ENCODE results near the gene CRYL1.

Gene CRYL1

DNA sequence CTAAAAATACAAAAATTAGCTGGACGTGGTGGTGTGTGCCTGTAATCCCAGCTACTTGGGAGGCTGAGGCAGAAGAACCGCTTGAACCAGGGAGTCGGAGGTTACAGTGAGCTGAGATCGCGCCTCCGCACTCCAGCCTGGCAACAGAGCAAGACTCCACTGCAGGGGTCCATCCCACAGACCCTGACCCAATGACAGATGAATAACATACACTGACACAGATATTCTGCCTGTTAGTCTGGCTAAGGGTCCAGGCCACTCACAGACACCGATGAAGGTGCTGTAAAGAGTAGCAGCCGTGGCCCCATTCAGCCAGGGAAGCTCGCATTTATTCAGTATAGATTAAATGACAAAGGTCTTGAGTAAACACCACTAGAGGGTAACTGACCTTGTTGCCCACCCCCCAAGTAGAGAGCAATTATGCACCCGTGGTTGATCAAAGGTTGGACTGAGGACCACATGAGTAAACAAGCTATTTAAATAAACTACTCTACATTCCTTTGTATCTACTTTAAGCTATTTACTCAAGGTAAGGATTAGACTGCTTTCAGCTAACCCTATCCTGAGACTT, 8.5 kb upstream of the CRYL1 start:
- Histone ChIP-seq H3K36me3 (ENCODE audit: low read depth) (no peaks in the 10 kb centered on the region), H3K4me1 (ENCODE audit: insufficient read depth, poor library complexity, severe bottlenecking) (no peaks in the 10 kb centered on the region), H3K27ac (ENCODE audit: poor library complexity, severe bottlenecking) (no peak overlapping the region), H3K27me3 (ENCODE audit: insufficient read depth, poor library complexity, severe bottlenecking) (no peaks in the 10 kb centered on the region), H3K9me3 (ENCODE audit: severe bottlenecking) (no peaks in the 10 kb centered on the region), H3K4me3 (ENCODE audit: severe bottlenecking) (no peak overlapping the region)
- DNase-seq (ENCODE audit: low spot score), result no peak
- TF ChIP-seq, protein P1, sequence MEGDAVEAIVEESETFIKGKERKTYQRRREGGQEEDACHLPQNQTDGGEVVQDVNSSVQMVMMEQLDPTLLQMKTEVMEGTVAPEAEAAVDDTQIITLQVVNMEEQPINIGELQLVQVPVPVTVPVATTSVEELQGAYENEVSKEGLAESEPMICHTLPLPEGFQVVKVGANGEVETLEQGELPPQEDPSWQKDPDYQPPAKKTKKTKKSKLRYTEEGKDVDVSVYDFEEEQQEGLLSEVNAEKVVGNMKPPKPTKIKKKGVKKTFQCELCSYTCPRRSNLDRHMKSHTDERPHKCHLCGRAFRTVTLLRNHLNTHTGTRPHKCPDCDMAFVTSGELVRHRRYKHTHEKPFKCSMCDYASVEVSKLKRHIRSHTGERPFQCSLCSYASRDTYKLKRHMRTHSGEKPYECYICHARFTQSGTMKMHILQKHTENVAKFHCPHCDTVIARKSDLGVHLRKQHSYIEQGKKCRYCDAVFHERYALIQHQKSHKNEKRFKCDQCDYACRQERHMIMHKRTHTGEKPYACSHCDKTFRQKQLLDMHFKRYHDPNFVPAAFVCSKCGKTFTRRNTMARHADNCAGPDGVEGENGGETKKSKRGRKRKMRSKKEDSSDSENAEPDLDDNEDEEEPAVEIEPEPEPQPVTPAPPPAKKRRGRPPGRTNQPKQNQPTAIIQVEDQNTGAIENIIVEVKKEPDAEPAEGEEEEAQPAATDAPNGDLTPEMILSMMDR (IDR thresholded peaks at IDR 0.05; ENCODE audit: poor library complexity, severe bottlenecking), result no peak
- ATAC-seq (ENCODE audit: low read depth), result no peak

DNA sequence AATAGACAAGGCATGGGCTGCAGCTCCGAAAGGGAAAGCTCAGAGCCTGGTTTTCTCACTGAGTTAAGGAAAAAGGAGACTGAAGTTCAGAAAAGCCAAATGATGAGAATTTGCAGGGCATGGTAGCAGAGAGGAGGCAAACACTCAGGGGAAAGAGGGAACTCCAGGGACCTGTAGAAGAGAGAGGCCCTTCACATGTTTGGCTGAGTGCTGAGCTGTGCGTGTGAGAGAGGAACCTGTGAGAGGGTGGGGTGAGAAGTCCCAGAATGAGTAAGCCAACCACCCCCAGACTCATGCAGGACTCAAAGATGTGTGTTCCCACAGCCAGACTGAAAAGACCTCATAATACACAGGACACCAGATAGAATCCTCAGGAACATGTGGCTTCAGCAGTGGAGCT, 2.8 kb upstream of the CRYL1 start:
- TF ChIP-seq, protein P1 (IDR thresholded peaks at IDR 0.05; ENCODE audit: poor library complexity, severe bottlenecking), result no peak
- Histone ChIP-seq H3K27me3 (ENCODE audit: insufficient read depth, poor library complexity, severe bottlenecking) (no peaks in the 10 kb centered on the region), H3K9me3 (ENCODE audit: severe bottlenecking) (no peaks in the 10 kb centered on the region), H3K27ac (ENCODE audit: poor library complexity, severe bottlenecking) (no peak overlapping the region), H3K4me1 (ENCODE audit: insufficient read depth, poor library complexity, severe bottlenecking) (no peaks in the 10 kb centered on the region), H3K36me3 (ENCODE audit: low read depth) (no peaks in the 10 kb centered on the region), H3K4me3 (ENCODE audit: severe bottlenecking) (no peak overlapping the region)
- no peak for ATAC-seq (ENCODE audit: low read depth)
- no peak for DNase-seq (ENCODE audit: low spot score)

DNA sequence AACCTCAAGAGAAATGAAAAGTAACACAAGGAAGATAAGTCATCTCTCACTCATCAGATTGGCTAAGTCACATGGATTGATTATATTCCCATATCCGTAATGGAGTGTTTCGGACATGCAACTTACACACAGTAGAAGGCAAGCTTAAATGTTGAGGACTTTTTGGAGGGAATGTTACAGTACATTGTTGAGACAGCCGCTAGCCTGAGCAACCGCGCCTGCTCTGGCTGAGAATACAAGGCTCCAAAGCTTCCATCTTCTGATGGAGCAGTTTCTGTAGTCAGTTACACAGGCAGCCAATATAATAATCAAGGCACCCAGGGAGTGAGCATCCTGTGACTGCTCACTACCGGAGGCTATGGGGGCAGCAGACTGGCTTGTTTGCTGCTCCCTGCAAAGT, 1.0 kb upstream of the CRYL1 start:
- H3K9me3 ChIP-seq (ENCODE audit: severe bottlenecking), result no peaks in the 10 kb centered on the region
- DNase-seq (ENCODE audit: low spot score), result no peak
- H3K36me3 ChIP-seq (ENCODE audit: low read depth), result no peaks in the 10 kb centered on the region
- TF ChIP-seq, protein P1 (IDR thresholded peaks at IDR 0.05; ENCODE audit: poor library complexity, severe bottlenecking), result no peak
- H3K4me1 ChIP-seq (ENCODE audit: insufficient read depth, poor library complexity, severe bottlenecking), result no peaks in the 10 kb centered on the region
- ATAC-seq (ENCODE audit: low read depth), result peak; percentile 19; the same call in 2 of the 3 replicates
- H3K4me3 ChIP-seq (ENCODE audit: severe bottlenecking), result peak overlapping the region; percentile 87
- peak overlapping the region; percentile 48 for H3K27ac ChIP-seq (ENCODE audit: poor library complexity, severe bottlenecking)
- H3K27me3 ChIP-seq (ENCODE audit: insufficient read depth, poor library complexity, severe bottlenecking), result no peaks in the 10 kb centered on the region

DNA sequence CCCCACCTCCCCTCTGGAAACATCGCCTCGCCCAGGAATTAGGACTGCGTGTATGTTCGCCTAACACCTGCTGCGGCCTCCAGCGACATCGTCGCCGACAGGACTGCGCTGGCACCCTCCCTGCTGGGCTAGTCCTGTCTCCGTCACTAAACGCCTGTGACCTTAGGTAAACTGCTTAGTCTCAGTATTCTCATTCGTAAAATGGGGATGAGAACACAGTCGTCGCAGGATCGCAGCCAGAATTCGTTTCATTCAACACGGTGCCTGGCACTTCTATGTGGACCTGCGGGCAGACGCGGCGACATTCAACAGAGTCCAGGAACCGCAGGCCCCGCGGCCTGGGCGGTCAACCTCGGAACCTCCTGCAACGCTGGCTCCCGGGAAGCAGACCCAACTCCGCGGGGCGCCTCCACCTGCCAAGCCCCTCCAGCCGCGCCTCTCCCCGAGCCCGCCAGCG, 485 bp downstream of the CRYL1 start:
- Histone ChIP-seq H3K4me1 (ENCODE audit: insufficient read depth, poor library complexity, severe bottlenecking) (no peaks in the 10 kb centered on the region), H3K36me3 (ENCODE audit: low read depth) (no peaks in the 10 kb centered on the region), H3K4me3 (ENCODE audit: severe bottlenecking) (peak overlapping the region; percentile 87), H3K27ac (ENCODE audit: poor library complexity, severe bottlenecking) (peak overlapping the region; percentile 48), H3K9me3 (ENCODE audit: severe bottlenecking) (no peaks in the 10 kb centered on the region), H3K27me3 (ENCODE audit: insufficient read depth, poor library complexity, severe bottlenecking) (no peaks in the 10 kb centered on the region)
- ATAC-seq (ENCODE audit: low read depth) (peak; percentile 7; the same call in 1 of the 3 replicates), DNase-seq (ENCODE audit: low spot score) (no peak)
- TF ChIP-seq, protein P1 (IDR thresholded peaks at IDR 0.05; ENCODE audit: poor library complexity, severe bottlenecking), result no peak

DNA sequence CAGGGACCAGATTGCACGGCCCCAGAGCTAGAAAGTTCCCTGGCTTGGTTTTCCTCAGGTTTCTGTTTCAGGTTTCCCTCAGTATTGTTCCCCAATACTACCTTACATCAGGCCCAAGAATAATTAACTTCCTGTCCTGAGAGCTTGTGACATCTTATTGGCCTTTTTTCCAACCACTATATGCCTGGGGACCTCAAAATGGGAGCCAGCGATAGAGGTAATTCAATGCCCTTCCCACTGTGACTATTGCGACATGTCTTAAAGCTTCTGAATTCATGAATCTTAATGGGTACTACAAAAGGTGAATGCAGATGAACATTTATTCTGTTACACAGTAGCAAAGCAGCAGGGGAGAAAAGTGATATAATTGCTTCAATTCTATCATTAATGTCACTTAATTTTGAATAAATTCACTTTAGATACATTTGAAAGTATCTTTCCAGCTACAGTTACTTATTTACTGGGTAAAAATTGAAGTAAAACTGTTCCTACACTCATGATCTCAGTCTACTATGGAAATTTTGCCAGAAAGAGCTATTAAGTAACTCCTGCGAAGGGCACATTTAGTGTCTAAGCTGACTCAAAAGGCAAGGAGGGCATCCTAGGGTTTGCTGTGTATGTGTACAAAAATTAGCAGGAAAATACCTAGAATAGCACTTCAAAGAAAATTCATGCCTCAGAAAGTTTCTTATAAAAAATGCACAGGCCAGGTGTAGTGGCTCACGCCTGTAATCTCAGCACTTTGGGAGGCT, 4.1 kb downstream of the CRYL1 start:
- no peak overlapping the region for H3K27ac ChIP-seq (ENCODE audit: poor library complexity, severe bottlenecking)
- no peak for DNase-seq (ENCODE audit: low spot score)
- H3K27me3 ChIP-seq (ENCODE audit: insufficient read depth, poor library complexity, severe bottlenecking), result no peaks in the 10 kb centered on the region
- H3K9me3 ChIP-seq (ENCODE audit: severe bottlenecking), result no peaks in the 10 kb centered on the region
- ATAC-seq (ENCODE audit: low read depth), result no peak
- no peak overlapping the region for H3K4me3 ChIP-seq (ENCODE audit: severe bottlenecking)
- TF ChIP-seq, protein P1 (IDR thresholded peaks at IDR 0.05; ENCODE audit: poor library complexity, severe bottlenecking), result no peak
- H3K36me3 ChIP-seq (ENCODE audit: low read depth), result no peaks in the 10 kb centered on the region
- H3K4me1 ChIP-seq (ENCODE audit: insufficient read depth, poor library complexity, severe bottlenecking), result no peaks in the 10 kb centered on the region

All from RWPE2 (cell line).